ENCODE measurements around the gene VPS13C. TPM values are rescaled to one million over a fixed set of nuclear protein-coding genes. Genes with fewer than 3 reads are reported as not detected.

The VPS13C gene
- total RNA-seq, 1 donor from 2014 or later: 97.9 TPM

- DNase-seq (ENCODE audit: low read depth, low spot score): no peak
These were observed 15.5 kb upstream of the VPS13C start for GRCh38 chr15:62075595-62076277.

- no peak for DNase-seq (ENCODE audit: low read depth, low spot score)
These were observed 11.6 kb upstream of the VPS13C start for GRCh38 chr15:62071711-62072308.

- no peak for DNase-seq (ENCODE audit: low read depth, low spot score)
These were observed 9.3 kb upstream of the VPS13C start for GRCh38 chr15:62069551-62069950.

GRCh38 chr15:62068810-62069167 is 8.5 kb upstream of the VPS13C start:
- no peak for DNase-seq (ENCODE audit: low read depth, low spot score)

- no peak for DNase-seq (ENCODE audit: low read depth, low spot score)
These were observed 8.0 kb upstream of the VPS13C start for GRCh38 chr15:62068071-62068809.

GRCh38 chr15:62067448-62068044 is 7.3 kb upstream of the VPS13C start:
- DNase-seq (ENCODE audit: low read depth, low spot score): no peak

- DNase-seq (ENCODE audit: low read depth, low spot score): no peak
These were observed 6.6 kb upstream of the VPS13C start, which contains the start of gene C2CD4A for GRCh38 chr15:62066663-62067447. C2CD4A (plus strand) TSS chr15:62066977; CDS start chr15:62067614, 637 bp downstream.

GRCh38 chr15:62063825-62064635 is 3.8 kb upstream of the VPS13C start:
- DNase-seq (ENCODE audit: low read depth, low spot score): no peak

GRCh38 chr15:62060896-62061280 is 641 bp upstream of the VPS13C start:
- DNase-seq (ENCODE audit: low read depth, low spot score): no peak

GRCh38 chr15:62059816-62060112 is 483 bp downstream of the VPS13C start:
- no peak for DNase-seq (ENCODE audit: low read depth, low spot score)

GRCh38 chr15:62059108-62059815 is 985 bp downstream of the VPS13C start:
- no peak for DNase-seq (ENCODE audit: low read depth, low spot score)

- no peak for DNase-seq (ENCODE audit: low read depth, low spot score)
These were observed 1.8 kb downstream of the VPS13C start for GRCh38 chr15:62058327-62059028.

GRCh38 chr15:62057341-62057980 is 2.8 kb downstream of the VPS13C start:
- no peak for DNase-seq (ENCODE audit: low read depth, low spot score)

- DNase-seq (ENCODE audit: low read depth, low spot score): no peak
These were observed 5.3 kb downstream of the VPS13C start for GRCh38 chr15:62054979-62055378.

- no peak for DNase-seq (ENCODE audit: low read depth, low spot score)
These were observed 6.7 kb downstream of the VPS13C start for GRCh38 chr15:62053439-62054085.

- no peak for DNase-seq (ENCODE audit: low read depth, low spot score)
These were observed 7.5 kb downstream of the VPS13C start for GRCh38 chr15:62052713-62053112.

GRCh38 chr15:62051166-62051565 is 9.1 kb downstream of the VPS13C start:
- DNase-seq (ENCODE audit: low read depth, low spot score): no peak

- DNase-seq (ENCODE audit: low read depth, low spot score): no peak
These were observed 10.1 kb downstream of the VPS13C start for GRCh38 chr15:62050115-62050514.
